ENCODE results near the gene APOL4.
"Not testable (repeated sequence)": the region's sequence is repeated elsewhere in the genome, so short reads cannot be mapped to it uniquely, and the experiment has no call there.

APOL4 gene

DNA sequence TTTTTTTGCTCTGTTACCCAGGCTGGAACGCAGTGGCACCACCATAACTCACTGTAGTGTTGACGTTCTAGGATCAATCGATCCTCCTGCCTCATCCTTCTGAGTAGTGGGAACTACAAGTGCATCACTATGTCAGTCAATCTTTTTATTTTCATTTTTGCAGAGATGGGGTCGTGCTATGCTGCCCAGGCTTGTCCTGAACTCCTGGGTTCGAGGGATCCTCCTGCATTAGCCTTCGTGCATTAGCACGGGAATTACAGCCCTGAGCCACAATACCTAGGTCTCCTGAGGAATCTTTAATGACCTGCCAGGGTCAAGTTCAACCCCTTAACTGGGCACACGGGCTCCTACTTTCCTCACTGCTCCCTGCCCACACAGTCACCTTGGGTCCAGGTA, 45.5 kb downstream of the APOL4 start:
- in situ Hi-C loops (cut with MboI; ENCODE audit: low sequenced_read_pairs): no loop called here

DNA sequence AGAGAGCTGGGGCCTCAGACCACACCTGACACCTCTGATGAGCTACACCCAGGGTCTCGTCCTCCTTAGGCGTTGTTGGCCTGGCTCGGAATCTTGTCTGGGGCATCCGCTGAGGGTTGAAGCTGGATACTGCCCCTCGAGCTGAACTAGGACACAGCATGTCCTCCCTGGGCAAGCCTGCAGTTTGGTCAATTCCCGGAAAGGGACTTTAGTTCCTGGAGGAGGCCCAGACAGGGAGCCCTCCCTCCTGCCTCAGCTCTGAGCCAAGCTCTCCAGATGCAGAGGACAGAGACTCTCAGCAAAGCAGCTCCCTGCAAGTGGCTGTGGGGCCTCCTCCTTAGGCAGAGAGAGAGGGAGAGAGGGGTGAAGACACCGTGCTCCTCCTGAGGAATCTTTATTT, 45.9 kb downstream of the APOL4 start:
- in situ Hi-C loops (cut with MboI; ENCODE audit: low sequenced_read_pairs): no loop called here

DNA sequence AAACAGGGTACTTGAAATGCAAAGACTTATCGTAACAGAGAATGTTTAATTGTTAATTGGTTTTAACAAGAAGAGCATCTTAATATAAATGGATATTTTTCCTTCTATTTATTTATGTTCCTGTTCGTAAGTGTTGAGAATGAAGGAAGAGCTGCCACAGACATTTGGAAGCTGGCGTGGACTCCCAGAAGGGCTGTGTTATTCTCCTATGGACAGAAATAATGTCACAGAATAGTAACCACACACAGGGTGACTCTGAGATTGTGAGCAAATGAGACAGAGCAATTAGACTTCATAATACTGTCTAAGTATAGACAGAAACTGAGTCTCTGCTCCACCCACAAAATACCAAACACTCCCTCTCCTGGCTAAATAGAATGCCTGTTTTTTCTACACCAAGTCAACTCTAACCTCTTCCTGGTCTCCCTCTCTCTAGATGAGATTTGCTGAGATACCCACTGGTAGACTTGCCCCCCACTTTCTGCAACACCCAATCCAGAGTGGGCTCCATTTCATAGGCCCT, 47.1 kb downstream of the APOL4 start:
- in situ Hi-C loops (cut with MboI; ENCODE audit: low sequenced_read_pairs): no loop called here

DNA sequence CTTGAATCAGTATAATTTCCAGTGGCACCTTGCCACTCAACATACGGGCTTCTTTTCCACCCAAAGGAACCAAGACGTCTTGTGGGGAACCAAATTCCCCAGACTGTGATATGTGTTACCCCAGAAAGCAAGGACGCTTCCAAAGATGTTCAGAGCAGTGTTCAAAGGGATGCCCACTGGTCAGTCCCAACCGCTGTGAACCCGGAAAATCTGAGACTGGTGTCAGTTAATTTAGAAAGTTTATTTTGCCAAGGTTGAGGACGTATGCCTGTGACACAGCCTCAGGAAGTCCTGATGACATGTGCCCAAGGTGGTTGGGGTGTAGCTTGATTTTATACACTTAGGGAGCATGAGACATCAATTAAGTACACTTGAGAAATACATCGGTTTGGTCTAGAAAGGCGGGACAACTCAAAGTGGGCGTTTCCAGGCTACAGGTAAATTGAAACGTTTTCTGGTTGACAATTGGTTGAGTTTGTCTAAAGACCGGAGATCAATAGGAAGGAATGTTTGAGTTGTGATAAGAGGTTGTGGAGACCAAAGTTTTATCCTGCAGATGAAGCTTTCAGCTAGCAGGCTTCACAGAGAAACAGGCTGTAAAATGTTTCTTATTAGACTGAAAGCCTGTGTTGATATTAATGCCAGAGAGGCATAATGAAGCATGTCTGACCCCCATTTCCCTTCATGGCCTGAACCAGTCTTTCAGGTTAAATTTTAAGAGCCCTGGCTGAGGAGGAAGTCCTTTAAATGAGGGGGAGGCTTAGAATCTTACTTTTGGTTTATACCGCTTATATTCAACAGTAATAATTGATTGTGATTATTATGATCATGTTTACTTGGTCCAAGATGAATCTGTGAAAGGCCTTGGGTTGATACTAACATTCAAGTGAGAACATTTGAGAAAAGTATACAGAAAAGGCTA, 47.8 kb downstream of the APOL4 start:
- in situ Hi-C loops (cut with MboI; ENCODE audit: low sequenced_read_pairs): no loop called here

DNA sequence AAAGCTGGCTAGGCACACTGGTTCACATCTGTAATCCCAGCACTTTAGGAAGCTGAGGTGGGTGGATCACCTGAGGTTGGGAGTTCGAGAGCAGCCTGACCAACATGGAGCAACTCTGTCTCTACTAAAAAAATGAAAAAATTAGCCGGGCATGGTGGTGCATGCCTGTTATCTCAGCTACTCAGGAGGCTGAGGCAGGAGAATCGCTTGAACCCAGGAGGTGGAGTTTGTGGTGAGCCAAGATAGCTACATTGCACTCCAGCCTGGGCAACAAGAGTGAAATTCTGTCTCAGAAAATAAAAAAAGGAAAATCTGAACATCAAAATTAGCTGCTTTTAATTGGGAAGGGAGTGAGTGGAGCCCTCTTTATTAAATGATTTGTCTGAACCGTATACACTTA, 48.8 kb downstream of the APOL4 start:
- in situ Hi-C loops (cut with MboI; ENCODE audit: low sequenced_read_pairs): not testable (repeated sequence)

DNA sequence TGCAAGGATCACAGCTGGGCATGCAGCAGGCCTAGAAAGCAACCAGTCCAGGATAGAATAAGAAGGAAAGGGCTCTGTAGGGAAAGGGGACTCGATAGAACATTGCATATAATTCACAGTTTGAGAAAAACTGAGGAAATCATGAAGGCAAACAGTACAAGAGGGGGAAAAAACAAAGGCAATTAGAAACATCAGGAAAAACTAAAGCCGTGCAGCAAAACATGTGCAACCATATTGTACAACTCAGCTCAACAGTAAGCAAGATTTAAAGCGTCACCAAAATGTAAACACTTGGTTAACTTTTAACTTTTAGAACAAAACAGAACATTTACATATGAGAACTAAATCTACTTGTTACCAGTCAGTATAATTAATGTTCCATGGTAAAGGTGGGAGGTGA, 49.5 kb downstream of the APOL4 start:
- in situ Hi-C loops (cut with MboI; ENCODE audit: low sequenced_read_pairs): no loop called here

DNA sequence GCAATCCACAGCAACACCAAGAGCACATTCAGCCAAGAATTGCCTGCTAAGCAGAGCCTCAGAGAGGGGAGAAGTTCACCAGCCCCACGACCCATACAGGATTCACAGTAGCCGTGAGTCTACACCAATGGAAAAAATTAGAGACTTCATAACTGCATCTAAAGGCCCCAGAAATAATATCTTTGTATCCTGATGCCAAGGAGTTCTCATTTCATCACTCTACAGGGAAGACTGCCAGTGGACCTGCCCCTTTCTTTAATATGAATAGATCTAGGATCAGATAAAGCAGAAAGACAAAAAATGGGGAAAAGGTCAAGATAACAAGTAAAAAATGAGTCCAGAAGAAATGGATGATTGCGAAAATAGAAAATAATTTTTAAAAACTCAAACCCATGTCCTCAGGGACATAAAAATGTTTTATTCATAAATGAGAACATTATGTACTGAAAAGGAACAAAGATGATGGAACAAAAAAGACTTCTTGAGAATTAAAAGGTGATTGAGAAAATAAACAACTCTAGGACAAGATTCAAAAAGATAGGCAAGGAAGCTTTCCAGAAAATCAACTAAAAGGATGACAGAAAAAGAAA, 50.5 kb downstream of the APOL4 start:
- in situ Hi-C loops (cut with MboI; ENCODE audit: low sequenced_read_pairs): no loop called here

DNA sequence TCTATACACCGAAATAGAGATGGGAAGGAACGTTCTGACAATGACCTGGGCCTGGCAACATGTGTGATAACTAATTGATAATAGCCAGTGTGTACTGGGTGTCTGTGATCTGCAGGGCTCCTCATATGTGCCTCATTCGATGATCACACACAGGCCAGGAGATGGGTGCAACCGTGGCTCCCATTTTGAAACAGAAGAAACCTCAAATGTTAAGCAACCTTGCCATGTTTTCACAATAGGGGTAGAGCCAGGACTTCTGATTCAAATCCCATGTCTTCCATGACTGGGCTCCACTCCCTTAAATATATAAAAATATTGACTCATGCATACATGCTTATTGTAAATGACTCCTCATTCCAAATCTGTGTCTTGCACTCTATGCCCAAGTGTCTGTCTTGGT, 52.2 kb downstream of the APOL4 start:
- in situ Hi-C loops (cut with MboI; ENCODE audit: low sequenced_read_pairs): no loop called here

DNA sequence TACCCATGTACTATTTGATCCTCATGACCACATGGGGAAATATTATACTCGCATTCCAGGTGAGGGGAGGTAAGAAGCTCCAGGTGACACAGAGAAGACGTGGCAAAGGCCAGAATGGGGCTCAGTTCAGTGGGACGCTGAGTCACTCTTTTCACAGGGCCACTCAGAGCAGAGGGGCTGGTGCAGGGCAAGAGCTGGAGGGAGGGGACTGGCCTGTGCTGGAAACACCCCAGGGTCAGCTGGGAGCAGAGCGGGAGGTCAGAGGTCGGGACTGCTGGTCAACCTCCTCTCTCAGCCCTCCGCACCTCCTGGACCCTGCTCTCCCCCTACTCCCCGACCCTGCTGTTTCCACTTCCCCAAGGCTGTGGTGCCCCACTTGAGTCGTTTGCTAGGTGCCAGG, 53.2 kb downstream of the APOL4 start:
- in situ Hi-C loops (cut with MboI; ENCODE audit: low sequenced_read_pairs): no loop called here

DNA sequence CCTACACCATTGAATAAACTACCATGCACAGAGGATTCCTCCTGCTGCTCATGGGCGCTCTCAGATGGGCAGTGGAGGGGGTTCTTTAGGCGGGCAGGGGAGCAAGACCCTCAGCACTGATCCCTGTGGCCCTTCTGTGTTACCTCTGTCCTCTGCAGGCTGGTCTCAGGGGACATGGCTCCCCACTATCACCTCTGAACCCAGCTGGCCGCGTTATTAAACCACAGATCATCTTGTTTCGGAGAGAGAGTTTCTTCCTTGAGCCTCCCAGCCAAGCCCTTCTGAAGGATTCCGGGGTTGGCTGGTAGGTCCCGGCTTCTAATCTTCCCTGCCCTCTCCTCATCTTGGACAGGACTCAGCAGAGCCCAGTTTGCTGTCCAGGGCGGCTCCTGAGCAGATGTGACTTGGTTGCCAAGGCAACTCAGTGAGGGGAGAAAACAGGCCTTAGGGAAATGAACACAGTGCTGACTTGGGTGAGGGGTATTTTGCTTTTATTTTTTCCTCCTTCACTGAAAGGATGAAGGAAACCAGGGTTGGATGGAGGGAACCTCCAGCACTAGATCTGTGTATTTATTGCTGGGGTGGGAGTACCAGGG, 54.3 kb downstream of the APOL4 start:
- in situ Hi-C loops (cut with MboI; ENCODE audit: low sequenced_read_pairs): no loop called here

DNA sequence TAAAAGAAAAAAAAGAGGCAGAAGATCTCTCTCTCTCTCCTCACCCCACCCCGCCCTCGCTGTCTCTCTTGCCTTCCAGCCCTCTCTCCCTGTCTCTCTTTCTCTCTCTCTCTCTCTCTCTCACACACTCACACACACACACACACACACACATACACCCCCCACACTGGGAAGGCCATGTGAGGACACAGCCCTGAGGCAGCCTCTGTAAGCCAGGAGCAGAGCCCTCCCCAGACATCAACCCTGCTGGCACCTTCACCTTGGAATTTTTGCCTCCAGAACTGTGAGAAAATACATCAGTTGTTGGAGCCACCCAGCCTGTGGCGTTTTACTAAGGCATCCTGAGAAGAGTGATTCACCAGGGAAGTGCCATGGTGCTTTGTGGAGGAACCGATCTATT, 55.7 kb downstream of the APOL4 start:
- in situ Hi-C loops (cut with MboI; ENCODE audit: low sequenced_read_pairs): no loop called here

DNA sequence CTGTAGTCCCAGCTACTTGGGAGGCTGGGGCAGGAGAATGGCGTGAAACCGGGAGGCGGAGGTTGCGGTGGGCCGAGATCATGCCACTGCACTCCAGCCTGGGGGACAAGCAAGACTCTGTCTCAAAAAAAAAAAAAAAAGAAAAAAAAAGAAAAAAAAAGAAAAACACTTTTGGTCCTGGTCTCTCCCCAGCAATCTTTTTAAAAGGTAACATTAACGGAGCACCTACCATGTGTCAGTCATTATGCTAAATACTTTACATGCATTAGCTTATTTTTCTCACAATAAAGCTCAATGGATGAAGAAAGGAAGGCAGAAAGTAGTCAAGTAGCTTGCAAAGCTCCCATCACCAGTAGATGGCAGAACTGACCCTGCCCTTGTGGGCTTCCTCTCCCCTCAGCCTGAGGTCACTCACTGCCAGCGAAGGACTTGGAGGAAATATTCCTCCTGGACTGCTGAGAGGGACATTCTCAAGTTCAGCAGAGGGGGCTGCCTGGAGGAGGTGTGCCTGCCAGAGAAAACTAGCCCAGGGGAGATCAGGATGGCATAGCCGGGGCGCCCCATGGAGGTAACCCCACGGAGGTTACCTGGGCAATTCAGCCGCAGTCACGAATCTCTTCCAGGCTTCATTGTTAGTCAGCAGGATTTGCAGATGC, 56.6 kb downstream of the APOL4 start:
- in situ Hi-C loops (cut with MboI; ENCODE audit: low sequenced_read_pairs): no loop called here

DNA sequence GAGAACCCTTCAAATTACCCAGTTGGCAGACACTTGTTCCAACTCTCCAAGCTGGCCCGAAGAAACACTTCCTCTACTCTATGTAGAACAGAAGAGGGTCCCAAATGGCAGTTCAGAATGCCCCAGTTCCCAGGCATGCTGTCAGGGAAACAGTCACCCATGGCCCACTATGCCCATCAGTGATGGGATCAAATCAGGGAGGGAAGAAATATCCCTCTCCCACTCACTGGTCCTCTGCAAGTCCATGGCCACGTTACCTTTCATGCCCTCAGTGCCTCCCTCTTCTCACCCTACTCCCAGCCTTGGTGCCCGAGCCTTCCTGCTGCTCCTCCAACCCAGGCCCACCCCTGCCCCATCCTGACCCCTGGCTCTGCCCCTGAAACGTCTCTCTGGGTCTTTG, 57.7 kb downstream of the APOL4 start:
- in situ Hi-C loops (cut with MboI; ENCODE audit: low sequenced_read_pairs): no loop called here

DNA sequence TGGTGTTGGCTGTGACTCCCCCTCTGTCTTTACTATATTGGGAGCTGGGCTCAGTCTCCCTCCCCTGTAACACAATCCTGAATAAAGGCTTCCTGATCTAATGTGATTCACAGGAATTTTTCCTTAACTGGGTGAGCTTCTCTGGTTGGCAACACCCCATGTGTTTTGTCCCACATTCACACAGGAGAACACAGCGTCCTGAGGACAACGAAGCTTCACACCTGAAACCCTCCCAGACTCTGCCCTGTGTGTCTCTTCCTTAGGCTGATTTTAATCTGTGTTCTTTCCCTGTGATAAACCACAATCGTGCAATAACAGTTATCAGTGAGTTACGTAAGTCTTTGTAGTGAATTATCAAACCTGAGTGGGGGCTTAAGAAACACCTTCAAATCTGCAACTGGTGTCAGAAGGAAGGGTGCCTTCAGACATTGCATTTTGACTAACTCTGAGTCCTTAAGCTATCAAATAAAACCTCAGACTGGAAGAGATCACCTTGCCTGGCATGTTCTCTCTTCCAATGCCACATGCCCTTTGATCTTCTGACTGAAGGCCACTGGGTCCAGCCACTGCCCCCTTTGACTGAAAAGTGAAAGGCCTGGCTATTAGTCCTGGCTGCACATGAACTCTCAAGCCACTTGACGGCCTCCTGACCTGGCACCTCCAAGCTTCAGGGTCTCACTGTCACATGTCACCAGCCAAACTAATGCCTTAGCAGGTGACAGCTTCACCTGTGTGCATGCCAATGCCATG, 58.4 kb downstream of the APOL4 start:
- in situ Hi-C loops (cut with MboI; ENCODE audit: low sequenced_read_pairs): no loop called here

DNA sequence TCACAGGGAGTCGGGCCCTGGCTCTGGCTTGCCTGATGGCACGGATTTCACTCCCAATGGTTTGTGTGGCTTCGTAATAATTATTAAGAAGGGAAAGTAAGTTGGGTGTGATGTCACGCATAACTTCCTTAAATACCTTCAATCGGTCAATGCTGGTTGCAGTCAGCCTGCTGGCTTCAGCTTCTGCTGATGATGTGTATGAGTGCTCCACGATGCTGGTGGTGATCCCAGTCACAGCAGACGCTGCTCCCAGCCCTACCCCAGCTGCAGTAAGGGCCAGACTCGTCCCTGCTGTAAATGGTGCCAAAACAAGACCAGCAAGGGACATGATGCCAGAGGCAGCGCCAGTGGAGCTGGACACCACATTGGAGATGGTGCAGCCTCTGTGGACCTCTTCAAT, 60.1 kb downstream of the APOL4 start:
- in situ Hi-C loops (cut with MboI; ENCODE audit: low sequenced_read_pairs): no loop called here

All from HL-60/S4 treated with retinoic acid at 250 ng/mL for 4 days and 3 days (cell line).